CD4-positive, alpha-beta T cell treated with Interferon alpha-2 for 1 hour (primary cell): ENCODE data around the gene SLFN12L.
"Not testable (repeated sequence)": the region's sequence is repeated elsewhere in the genome, so short reads cannot be mapped to it uniquely, and the experiment has no call there.

Experiments
- DNase-seq, 2 donors: peaks; one replicate each; pipeline ENCODE4 v3.0.0-alpha.2; 2020 to 2022

SLFN12L gene

DNA sequence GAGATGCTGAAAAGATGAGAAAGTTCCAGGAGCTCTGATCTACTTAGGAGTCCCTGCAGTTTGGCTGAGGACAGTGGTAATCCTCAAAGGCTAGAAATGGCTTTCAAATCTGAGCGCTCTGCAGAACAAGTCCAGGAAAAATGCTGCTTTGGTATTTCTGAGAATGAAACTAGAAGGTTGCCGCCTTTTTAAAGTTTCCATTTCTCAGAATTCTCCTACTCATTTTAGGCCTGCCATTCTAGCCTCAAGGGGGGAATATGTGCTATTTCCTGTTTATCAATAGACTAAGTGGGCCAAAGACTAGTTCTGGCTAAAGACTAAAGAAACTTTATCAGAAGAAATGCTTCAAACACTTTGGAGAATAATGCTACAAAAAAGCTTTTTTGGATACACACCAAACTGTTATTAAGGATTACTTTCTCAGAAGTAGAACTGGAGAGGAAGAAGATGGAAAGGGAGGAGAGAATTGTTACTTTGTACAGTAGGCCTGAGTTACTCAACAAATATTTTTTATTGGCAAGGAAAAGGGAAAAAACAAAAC lies at the start of gene SLFN12L:
SLFN12L (minus strand) TSS at position 78 of the 541 bp plus-strand sequence. CDS start 15,314 bp downstream, outside the sequence.
- DNase-seq: peak; percentile 62 to 92

DNA sequence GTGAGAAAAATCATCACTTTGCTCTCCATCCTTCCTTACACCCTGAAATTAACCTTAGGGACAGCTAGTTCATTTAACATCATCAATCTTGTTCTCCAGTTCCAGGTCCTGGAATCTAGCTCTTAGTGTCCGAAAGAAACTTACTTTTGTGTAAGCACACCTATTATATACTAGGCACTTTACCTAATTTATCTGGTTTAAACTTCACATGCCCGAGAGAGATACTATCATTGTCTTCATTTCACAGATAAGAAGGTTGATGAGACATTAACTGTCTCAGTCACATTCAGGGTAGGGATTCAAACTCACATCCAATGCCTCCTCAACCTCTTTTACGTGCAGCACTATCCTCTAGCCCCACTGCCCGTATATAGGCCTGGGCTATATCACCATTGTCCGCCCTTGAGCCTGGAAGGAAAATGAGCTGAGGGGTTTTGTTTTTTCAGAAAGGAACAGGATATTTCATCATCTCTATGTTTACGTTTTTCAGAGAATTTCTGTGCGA lies 49.1 kb upstream of the SLFN12L start:
- DNase-seq: no peak

DNA sequence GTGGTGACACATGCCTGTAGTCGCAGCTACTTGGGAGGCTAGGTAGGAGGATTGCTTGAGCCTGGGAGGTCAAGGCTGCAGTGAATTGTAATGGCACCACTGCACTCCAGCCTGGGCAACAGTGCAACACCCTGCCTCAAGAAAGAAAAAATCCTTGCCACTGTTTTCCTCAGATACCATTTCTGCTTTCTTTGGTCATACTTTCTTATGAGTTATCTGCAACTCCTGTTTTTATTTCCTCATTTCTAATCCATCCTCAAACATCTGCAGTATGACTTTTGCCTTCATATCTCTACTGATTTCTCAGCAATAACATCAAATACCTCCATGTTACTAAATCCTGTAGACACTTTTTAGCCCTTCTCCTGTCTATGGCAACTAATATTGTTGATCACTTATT lies 46.6 kb upstream of the SLFN12L start:
- no peak for DNase-seq

DNA sequence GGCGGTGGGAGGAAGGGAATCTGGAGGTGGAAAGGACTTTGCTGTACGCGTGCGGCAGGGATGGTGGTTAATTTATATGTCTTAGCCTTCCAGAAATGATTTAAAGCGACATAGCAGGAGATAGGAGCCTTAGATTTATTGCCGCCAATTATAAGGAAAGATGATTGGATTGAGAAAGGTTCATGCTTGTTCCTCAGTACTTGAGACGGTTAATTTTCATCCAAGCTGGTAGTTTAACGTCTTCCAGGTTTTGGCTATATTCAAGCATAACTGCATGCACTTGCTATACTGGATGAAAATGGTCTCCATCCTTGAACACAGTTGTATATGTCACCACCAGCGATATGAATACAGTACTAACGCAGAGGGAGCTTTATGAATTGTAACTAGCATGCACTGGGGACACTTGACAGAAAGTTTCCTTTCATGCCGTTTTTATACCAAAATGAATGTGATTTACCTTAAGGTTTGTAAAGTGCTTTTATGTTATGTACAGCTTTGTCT lies 41.5 kb upstream of the SLFN12L start:
- no peak for DNase-seq

DNA sequence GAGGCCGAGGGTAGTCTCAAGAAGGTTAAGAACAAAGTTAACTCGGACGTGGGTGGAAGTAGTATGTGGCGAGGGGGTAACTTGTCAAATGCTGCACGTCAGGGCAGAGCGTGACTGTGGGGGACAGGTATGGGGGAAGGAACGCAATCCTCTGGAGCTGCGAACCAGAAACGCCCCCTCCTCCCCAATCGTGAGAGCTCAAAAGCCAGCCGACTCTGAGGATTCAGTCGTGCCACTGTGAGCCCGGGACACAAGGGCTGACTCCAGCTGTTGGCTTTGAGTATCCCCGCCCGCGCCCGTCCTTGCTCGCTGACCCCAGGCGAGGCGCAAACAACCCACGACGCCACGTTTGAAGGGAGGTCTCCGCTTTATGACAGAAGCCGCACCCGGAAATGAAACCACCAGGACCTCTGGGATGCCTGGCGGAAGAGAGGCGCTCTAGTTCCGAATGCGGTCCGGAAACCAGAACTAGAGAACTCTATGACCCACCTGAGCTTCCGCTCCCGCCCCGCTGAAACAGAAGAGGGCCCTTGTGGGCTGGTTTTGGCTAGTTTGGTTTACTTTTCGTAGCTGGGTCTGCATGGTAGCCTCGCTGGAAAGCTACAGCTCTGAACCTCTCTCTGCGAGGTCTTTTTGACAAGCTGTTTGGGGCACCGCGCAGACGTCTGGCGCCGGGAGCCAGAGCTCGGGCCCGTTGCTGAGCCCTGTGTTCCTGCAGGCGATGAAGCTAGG lies 40.9 kb upstream of the SLFN12L start, which contains the start of gene PEX12:
PEX12 (minus strand) TSS at position 375 of the 732 bp plus-strand sequence. CDS start 550 bp downstream, outside the sequence.
- DNase-seq: peak; percentile 90 to 93

DNA sequence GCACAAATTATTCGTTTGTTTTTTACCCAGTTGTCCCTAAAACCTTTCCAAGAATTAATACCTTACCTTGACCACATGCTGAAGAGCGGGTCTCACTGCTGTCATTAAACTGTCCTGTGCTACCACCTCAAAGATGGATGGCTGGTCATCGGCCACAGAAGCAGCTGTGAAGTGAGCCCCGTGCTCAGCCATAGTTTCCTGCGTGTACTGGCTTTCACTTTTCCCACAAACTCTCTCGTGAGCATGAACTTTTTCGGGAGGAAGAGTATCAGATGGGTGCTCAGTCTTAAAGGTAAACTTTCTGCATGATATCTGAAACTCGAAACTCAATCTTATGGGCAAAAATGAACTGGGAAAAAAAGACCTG lies 40.3 kb upstream of the SLFN12L start:
- DNase-seq: peak in 1 of 2 donors; percentile 25

DNA sequence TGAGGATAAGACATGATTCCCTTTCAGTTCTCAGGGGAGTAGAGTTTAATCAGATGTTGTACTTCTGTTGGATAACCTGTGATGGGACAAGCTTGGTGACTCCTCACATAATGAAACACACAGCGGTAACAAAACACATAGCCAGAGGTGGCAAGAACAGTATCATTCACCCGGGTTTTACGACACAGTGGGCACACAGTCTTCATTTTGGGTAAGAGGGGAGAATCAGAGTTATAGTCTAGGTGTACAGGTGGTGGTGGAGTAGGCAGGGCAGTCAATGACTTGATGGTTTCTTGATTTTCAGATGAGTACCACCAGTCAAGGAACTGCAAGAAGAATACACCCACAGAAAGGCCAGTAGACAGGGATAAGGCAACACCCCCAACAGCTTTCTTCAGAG lies 38.3 kb upstream of the SLFN12L start:
- DNase-seq: no peak

DNA sequence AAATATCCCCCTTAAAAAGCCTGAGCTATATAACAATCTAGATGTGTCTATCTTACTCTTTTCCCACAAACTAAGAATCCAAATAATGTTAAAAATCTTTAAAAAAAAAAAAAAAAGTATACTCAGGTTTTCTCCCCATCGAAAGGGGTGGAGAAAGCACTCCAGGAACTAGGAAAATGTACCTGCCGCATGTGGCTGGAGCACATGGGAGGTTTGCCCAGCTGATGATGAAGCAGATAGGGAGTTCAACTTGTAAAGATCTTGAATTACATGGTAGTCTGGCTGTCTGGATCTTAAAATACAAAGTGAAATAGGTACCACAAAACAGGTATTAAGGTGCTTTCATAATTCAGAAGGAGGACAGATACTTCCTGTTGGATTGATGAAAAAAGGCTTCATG lies 31.9 kb upstream of the SLFN12L start:
- DNase-seq: no peak

DNA sequence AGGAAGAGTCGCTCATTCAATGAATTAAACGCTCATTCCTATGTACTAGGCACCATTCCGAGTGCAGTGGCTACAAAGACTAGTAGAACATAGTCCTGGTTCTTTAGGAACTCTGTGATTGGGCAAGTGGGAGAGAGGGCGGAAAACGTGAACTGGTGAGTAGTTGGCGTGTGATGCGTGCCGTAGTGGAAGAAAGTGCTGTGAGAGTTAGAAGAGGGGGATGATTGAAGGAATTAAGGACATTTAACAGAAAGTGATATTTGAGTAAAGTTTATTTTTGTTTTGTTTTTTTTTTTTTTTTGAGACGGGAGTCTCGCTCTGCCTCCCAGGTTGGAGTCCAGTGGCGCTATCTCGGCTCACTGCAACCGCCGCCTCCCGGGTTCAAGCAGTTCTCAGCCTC lies 31.1 kb upstream of the SLFN12L start:
- peak in 1 of 2 donors; percentile 37 for DNase-seq

DNA sequence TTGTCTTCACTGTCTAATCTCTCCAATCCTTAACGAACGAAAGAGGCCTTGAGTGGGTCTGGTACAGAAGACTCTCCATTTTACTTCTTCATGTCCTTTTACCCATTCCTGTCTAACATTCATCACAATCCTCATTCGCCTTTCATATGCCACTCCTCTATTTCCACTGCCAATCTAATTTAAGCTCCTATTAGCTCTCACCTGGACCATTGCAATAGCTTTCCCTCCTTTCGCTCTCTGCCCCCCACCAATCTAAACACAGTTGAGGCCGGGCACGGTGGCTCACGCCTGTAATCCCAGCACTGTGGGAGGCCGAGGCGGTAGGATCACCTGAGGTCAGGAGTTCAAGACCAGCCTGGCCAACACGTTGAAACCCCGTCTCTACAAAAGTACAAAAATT lies 29.5 kb upstream of the SLFN12L start:
- no peak for DNase-seq

DNA sequence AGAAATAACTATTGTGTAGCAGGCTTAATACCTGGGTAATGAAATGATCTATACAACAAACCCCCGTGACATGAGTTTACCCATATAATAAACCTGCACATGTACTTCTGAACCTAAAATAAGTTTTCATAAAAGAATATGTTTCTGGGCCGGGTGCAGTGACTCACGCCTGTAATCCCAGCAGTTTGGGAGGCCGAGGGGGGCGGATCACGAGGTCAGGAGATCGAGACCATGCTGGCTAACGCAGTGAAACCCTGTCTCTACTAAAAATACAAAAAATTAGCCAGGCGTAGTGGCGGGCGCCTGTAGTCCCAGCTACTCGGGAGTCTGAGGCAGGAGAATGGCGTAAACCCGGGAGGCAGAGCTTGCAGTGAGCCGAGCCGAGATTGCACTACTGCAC lies 25.7 kb upstream of the SLFN12L start:
- DNase-seq: not testable (repeated sequence)

DNA sequence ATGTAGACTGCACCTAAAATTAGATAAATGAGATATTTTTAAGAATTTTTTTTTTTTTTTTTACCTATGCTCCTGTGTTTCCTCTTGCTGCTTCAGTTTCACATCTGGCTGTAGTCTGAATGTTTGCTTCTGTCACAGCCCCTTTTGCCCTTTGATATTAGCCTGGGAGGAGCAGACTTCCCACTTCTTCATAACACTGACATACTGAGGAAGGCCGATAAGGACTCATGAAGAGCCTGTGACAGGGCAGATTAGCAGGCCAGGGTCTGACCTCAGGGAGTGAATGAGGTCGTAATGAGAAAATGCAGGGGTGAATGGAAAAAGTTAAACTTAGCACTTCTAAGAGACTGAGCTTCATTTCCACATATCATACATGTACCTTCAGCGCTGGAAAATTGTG lies 23.2 kb upstream of the SLFN12L start, which contains the start of gene SLFN14:
SLFN14 (minus strand) TSS at position 117 of the 400 bp plus-strand sequence. CDS start 2,757 bp downstream, outside the sequence.
- DNase-seq: no peak

DNA sequence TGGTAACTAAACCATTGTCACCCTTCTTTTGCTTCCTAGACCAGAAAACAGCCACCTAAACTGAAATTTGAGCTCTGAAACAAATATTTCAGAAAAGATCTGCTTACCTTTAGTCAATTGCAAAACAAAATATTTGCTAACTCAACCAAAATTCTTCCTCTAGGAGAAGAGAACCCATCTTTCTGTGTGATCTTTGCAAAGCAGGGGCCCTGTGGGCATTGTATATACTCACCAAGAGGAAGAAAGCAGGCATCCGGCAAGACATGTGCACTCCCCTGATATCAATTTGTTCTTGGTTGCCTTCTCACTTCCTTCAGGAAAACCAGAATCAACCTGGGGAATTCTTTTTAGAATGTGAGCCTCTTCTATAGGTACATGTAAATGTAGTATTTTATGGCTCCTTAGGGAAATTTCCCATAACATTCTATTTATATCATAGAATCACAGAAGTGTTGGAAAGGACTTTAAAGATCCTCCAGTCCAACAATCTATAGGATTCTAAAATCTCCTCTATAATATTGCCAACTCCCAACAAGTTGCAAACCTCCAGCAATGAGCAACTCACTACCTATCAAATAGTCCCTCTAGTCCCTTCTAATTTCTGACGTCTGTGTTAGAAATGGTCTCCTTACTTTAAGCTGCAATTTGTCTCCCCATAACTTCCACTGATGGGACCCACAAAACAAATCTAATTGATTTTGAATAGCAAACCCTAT lies 22.2 kb upstream of the SLFN12L start:
- DNase-seq: no peak

DNA sequence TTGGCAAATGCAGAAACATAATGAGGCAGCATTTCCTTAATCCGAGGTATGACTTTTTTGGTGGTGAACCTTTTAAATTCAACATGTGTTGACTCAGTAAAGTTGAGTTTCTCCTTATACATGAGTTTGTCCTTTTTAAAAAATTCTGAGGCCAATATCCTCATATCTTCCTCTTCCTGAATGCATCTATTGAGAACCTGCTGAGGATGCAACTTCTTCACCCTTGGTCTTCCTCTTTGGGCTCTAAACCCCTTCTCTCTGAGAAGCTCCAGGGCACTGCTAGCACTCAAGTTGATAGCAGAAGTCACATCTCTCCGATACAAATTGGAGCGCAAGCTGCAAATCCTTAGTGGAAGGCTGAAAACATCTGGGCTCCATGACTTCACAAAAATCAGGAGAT lies 19.9 kb upstream of the SLFN12L start:
- DNase-seq: no peak

DNA sequence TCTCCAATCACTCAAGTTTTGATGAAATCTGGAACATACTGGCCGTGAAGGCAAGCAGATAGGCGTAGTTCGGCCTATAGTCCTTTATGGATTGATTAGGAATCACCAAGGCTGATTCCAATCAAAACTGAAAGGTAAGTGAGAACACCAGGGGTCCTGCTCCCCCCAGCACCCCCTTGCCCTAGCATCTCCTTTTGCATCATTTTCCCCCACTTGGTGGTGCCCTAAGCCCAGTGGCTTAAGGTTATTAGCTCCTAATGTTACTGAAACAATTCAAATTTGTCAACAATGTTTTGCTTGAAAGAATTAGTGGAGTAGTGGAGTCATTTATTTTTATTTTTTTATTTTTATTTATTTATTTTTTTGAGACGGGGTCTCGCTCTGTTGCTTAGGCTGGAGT lies 18.2 kb upstream of the SLFN12L start:
- peak in 1 of 2 donors; percentile 16 for DNase-seq

DNA sequence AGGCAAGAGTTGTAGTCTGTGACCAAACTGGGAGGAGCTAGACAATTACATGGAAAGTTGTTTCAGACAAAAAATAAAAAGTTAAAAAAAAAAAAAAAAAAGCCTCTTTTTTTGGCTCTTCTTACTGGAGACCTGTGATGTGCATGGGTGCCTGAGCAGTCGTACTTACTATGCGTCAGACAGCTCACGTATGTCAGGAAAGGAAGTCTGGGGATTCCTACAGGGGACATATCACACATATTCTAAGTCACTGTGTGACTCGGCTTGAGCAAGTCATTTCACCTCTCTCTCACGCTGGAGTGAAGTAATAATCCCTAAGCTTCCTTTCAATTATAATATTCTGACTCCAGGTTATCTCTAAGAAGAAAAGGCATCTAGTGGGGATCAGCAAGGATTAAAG lies 17.2 kb upstream of the SLFN12L start:
- no peak for DNase-seq

DNA sequence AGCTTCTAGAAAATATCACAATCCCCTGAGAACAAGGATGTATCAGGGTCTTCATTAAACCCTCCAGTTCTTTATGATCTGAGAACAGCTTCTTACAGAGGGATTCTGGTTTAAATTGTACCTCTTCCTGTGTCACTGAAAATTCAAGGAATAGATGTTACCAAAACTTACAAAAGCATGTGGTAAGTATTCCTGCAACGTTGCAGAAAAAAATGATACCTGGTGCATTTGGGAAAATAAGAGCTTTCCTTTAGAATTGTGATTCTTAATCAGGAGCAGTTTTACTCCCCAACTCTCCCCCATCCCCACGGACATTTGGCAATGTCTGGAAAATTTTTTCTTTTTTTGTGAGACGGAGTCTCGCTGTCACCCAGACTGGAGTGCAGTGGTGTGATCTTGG lies 15.8 kb upstream of the SLFN12L start:
- no peak for DNase-seq

DNA sequence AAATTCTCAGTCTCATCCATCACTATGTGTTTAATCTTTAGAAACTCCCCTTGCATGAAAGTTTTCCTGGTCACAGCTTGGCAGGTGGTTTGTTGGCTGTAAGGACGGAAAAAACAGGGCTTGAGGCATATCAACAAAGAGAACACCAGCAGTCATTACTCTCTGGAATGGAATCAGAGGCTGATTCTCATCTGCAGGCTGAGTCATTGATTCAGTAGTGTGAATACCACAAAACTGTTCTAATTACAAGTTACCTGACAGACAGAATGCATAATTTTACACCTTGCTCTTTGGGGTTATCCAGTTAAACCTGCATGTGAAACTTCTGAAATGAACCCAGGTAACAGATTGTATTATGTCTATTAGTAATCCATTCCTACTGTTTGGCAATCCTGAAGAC lies 11.5 kb upstream of the SLFN12L start:
- no peak for DNase-seq

DNA sequence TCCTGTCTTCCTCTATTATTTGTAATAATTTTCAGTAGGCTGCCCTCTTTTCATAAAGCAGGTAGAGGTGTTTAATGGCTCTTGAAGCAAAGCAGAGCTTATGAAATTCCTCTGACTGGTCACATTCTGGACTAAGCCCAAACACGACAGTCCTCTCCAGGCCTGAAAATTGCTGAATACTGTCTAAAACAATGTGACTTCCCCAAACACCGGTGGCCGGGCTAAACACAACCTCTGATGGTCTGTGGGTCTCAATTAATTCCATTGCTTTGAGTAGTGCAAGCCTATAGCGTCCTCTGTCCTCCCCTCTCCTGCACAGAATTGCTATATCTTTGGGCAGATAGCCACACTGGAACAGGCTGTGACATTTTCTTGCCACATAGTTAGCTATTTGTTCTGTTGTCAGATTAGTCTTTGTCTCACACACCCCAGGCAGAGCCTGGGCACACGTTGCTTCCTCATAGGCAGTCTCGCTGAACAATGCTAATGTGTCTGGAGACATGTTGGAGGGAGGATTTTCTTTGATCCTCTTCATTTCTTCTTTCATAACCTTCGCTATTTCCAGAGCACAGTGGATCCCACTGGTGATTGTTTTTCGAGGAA lies 10.8 kb upstream of the SLFN12L start:
- no peak for DNase-seq

DNA sequence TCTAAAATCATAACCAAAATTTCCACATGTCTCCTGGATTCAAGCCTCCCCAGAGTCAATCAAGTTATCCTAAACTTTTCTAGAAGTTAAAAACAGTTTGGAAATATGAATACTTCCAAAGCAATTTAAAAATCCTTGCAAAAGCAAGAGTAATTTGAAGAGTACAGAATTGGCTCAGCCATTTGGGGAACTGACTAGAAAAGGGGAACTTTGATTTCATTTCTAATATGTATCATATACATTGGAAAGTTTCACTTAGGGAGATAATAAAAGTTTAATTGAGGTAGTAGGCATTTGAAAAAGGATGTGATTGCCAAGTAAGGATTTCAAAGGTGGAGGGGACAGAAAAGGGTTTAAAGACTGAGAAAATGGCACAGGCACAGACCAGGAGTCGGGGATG lies 9.0 kb upstream of the SLFN12L start:
- no peak for DNase-seq

DNA sequence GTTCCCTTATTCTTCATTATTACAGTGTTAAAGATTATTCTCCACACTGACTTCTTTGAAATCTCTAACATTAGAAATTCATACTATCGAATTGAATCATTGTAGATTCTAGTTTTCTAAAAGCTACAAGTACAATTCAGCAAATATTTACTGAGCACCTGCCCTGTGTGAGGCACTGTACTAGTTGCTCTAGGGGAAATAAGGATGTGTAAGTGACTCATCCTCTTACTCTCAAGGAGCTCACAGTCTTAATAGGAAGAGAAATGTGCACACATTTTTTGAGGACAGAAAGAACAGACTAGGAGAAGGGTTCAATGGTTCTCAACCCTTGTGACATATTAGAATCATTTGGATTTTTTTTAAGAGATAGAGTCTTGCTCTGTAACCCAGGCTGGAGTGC lies 7.7 kb upstream of the SLFN12L start:
- DNase-seq: no peak

DNA sequence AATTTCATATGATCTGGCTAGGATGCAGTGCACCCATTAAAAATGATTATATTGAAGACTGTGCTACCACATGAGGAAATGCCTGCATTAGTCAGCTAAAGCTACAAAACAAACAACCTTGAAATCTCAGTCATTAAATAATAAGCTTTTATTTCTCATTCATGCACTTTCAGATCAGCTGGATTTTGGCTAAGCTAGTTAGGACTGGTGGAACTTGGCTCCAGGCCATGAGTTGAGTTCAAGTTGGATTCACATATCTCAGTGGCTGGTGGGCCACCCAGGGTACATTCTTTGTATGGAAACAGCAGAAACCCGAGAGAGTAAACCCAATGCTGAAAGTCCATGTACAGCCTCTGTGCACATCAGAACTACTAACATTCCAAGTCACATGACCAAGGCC lies 6.4 kb upstream of the SLFN12L start:
- no peak for DNase-seq

DNA sequence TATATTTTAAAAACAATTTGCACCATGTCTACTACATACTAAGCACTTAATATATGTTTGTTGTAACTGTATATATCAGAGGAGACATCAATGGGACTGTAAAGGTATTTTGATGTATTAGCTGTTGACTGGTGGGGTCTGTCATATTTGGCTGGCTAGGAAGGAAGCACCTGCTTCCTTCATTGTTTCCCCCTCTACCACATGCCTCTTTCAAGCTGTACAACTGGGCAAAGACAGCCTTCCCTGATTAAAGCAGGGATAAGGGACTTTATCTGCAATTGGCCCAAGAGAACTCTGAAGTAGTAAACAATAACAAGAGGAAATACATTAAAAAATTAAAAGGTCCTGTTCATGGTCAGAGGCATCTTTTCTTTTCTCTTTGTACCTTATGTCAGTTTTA lies 5.5 kb upstream of the SLFN12L start:
- DNase-seq: no peak
